ENCODE measurements around the gene LRRC27. TPM values are rescaled to one million over a fixed set of nuclear protein-coding genes. Genes with fewer than 3 reads are reported as not detected.

LRRC27 gene
- total and polyA plus RNA-seq, 2 donors (not counting 1 experiment from before 2014, with no cell fraction given): 23.6 to 25.6 TPM

- Histone ChIP-seq H3K9me3 (ENCODE audit: control extremely low read depth in 1 of 3, control insufficient read depth in 2 of 3, insufficient read depth in 1 of 3, low read length in 2 of 3) (no peaks in the 10 kb centered on the region), H3K4me2 (replicated peaks; ENCODE audit: low read depth, low read length, poor library complexity, severe bottlenecking) (peak overlapping the region; percentile 41), H3K27me3 (replicated peaks in 1 of 4; ENCODE audit: control extremely low read depth in 1 of 4, control insufficient read depth in 3 of 4, insufficient read depth in 4 of 4, low read length in 3 of 4) (no peaks in the 10 kb centered on the region), H2AFZ (ENCODE audit: insufficient read depth, low read depth, low read length, poor library complexity, severe bottlenecking) (no peak overlapping the region), H4K20me1 (ENCODE audit: control insufficient read depth, insufficient read depth, low read length, poor library complexity, severe bottlenecking) (peaks cover 27% of the 10 kb centered on the region), H3K4me1 (ENCODE audit: control insufficient read depth in 2 of 2, insufficient read depth in 2 of 2, low read length in 2 of 2) (peaks cover 32 to 57% of the 10 kb centered on the region in 2 donors), H3K4me3 (ENCODE audit: control extremely low read depth in 1 of 5, extremely low read depth in 1 of 5, insufficient read depth in 1 of 5, low read depth in 2 of 5, low read length in 4 of 5) (no peak overlapping the region), H3K36me3 (replicated peaks in 1 of 2; ENCODE audit: control extremely low read depth in 1 of 2, control insufficient read depth in 1 of 2, extremely low read depth in 1 of 2, insufficient read depth in 2 of 2, low read length in 1 of 2) (peaks cover 0 to 17% of the 10 kb centered on the region in 2 experiments), H3K79me2 (ENCODE audit: control insufficient read depth, insufficient read depth, low read length) (peaks cover 97% of the 10 kb centered on the region), H3K27ac (ENCODE audit: low read length in 2 of 2) (no peak overlapping the region), H3K9ac (ENCODE audit: low read length) (no peak overlapping the region)
- no peak overlapping the region for H3K27ac Mint-ChIP-seq
- ChIA-PET POLR2A (interaction anchor here (1.0 to 2.1 kb wide), 4 partner anchors 9 to 32 kb away, joined by 3 to 6 read pairs (median 4); no protein-coding TSS in a partner anchor), CTCF (interaction anchor here (1.6 kb wide), 1 partner anchor 11 kb away, joined by 6 read pairs; no protein-coding TSS in a partner anchor)
- 34% methylated on average over 18 of the region's 23 CpGs for WGBS (ENCODE audit: insufficient coverage)
- intact Hi-C loops (cut with micrococcal nuclease): no loop called here
- peak overlapping the region; percentile 1 for H3K4me3 Mint-ChIP-seq
- peaks cover 36% of the 10 kb centered on the region for H3K4me1 Mint-ChIP-seq
- H3K9me3 Mint-ChIP-seq (ENCODE audit: insufficient read depth): no peaks in the 10 kb centered on the region
- ATAC-seq (ENCODE audit: low read depth): no peak
- no peaks in the 10 kb centered on the region for H3K27me3 Mint-ChIP-seq
- no peak for DNase-seq
- TF ChIP-seq EZH2 (IDR thresholded peaks at IDR 0.05; ENCODE audit: borderline replicate concordance, insufficient read depth, low read depth, low read length, poor library complexity, severe bottlenecking) (no peak), CTCF (IDR thresholded peaks at IDR 0.05) (no peak)
Measured at GRCh38 chr10:132411561-132412253, 79.7 kb downstream of the LRRC27 start.
